Esophagus muscularis mucosa (tissue), 4 donors: ENCODE results near the gene POLRMT. TPM values are rescaled to one million over a fixed set of nuclear protein-coding genes. Genes with fewer than 3 reads are reported as not detected.

ENCODE experiments used
- DNase-seq: peaks from one replicate; pipeline ENCODE4 v3.0.0-alpha.2; 2017; ENCODE audit errors: extremely low spot score
- H3K27ac ChIP-seq, 4 donors: fragments of 200-600 bp; sonication (generic); replicated peaks in 1 of 4; 1 replicate in 3 of 4; 2 replicates in 1 of 4; pipeline ENCODE4 v1.5.1; 2016 to 2019; ENCODE audit warnings: mild to moderate bottlenecking in 1 of 4
- H3K27me3 ChIP-seq, 4 donors: fragments of 200-600 bp; sonication (generic); one replicate each; pipeline versions ENCODE4 v1.5.1 to v1.6.0; 2016 to 2019
- H3K36me3 ChIP-seq, 4 donors: fragments of 200-600 bp; sonication (generic); one replicate each; pipeline ENCODE4 v1.5.1; 2016 to 2019
- H3K4me1 ChIP-seq, 4 donors: fragments of 200-600 bp; sonication (generic); one replicate each; pipeline ENCODE4 v1.5.1; 2016 to 2019
- H3K4me3 ChIP-seq, 4 donors: fragments of 200-600 bp; sonication (generic); 1 replicate in 2 of 4; 2 replicates in 2 of 4; pipeline ENCODE4 v1.5.1; 2016 to 2019; ENCODE audit warnings: mild to moderate bottlenecking in 4 of 4, moderate library complexity in 1 of 4
- H3K9me3 ChIP-seq, 4 donors: fragments of 200-600 bp; sonication (generic); 1 replicate in 3 of 4; 2 replicates in 1 of 4; pipeline ENCODE4 v1.5.1; 2016 to 2019
- EP300 ChIP-seq: sonication (generic); formaldehyde crosslinking; IDR thresholded peaks from one replicate; pipeline ENCODE4 v1.6.1; 2017; ENCODE audit warnings: antibody characterized with exemption
- POLR2A ChIP-seq: fragments of 450-650 bp; IDR thresholded peaks from one replicate; pipeline ENCODE4 v1.6.1; 2017; ENCODE audit warnings: antibody characterized with exemption, moderate library complexity, mild to moderate bottlenecking, low read depth
- POLR2AphosphoS5 ChIP-seq, 2 donors: sonication (generic); formaldehyde crosslinking; IDR thresholded peaks; one replicate each; pipeline ENCODE4 v1.6.1; 2017; ENCODE audit warnings: antibody characterized with exemption in 2 of 2
- WGBS: methylation state at CpG from one replicate; pipeline ENCODE4 v1.1.5; 2018; 5-methylcytosine and 5-hydroxymethylcytosine counted together
- intact Hi-C: fragments of 100-400 bp; cut with DNase I; formaldehyde crosslinking; loops from one replicate; pipeline ENCODE4 v1.15.1; 2023
- total RNA-seq, 4 donors: library from RNA; depleted of rRNA; stranded (reverse); fragments of >200 nt; gene quantifications; one replicate each; pipeline versions ENCODE4 v1.1.0 to v1.2.1, GENCODE V29; 2016
- TF ChIP-seq, protein P1 (sequence below), 3 experiments: fragments of 200-600 bp in 2 of 3; fragments of 450-650 bp in 1 of 3; sonication (generic) in 2 of 3; IDR thresholded peaks; one replicate each; pipeline ENCODE4 v1.5.1; 2017 to 2019; ENCODE audit warnings: antibody characterized with exemption in 3 of 3, mild to moderate bottlenecking in 2 of 3, moderate library complexity in 1 of 3

The POLRMT gene
- total RNA-seq, 4 donors from 2014 or later = 20.8 to 40.7 (median 30.4) TPM

DNA sequence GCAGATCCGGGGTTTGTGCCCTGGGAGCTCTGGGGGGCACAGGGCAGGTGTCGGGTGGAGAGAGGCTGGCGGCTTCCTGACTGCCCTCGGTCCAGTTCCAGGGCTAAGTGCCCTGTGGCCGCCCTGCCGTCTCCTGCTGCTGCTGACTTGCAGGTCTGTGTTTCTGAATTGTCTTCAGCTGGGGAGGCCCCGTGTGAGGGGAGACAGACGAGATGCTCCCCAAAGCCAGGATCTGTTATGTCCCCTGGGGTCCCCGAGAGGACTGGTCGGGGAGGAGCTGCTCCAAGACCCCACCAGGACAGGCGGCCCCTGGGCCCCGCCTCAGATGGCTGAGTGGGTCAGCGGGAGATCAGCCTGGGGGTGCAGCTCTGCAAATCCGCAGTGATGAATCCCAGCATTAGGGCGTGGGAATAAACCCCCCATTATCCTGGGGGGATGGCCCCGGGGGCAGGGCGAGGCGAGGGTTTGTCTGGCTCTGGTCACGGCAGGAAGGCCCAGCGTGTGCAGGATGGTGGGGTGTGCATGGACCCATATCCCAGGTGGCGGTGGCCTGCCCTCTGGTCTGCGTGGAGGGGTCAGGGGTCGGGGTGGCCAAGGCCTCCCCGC lies 39.0 kb downstream of the POLRMT start:
- DNase-seq = no peak
- 74% methylated on average over 16 of the region's 24 CpGs for WGBS
- Histone ChIP-seq H3K27me3 (peaks cover 10 to 78% (median 20%) of the 10 kb centered on the region in 4 donors), H3K27ac (no peak overlapping the region), H3K9me3 (no peaks in the 10 kb centered on the region), H3K4me1 (peaks cover 8 to 20% (median 14%) of the 10 kb centered on the region in 4 donors), H3K4me3 (no peak overlapping the region), H3K36me3 (no peaks in the 10 kb centered on the region)
- TF ChIP-seq, protein P1, sequence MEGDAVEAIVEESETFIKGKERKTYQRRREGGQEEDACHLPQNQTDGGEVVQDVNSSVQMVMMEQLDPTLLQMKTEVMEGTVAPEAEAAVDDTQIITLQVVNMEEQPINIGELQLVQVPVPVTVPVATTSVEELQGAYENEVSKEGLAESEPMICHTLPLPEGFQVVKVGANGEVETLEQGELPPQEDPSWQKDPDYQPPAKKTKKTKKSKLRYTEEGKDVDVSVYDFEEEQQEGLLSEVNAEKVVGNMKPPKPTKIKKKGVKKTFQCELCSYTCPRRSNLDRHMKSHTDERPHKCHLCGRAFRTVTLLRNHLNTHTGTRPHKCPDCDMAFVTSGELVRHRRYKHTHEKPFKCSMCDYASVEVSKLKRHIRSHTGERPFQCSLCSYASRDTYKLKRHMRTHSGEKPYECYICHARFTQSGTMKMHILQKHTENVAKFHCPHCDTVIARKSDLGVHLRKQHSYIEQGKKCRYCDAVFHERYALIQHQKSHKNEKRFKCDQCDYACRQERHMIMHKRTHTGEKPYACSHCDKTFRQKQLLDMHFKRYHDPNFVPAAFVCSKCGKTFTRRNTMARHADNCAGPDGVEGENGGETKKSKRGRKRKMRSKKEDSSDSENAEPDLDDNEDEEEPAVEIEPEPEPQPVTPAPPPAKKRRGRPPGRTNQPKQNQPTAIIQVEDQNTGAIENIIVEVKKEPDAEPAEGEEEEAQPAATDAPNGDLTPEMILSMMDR (IDR thresholded peaks at IDR 0.05) = no peak
- TF ChIP-seq POLR2A (no peak), EP300 (no peak), POLR2AphosphoS5 (IDR thresholded peaks at IDR 0.05) (no peak)
- intact Hi-C loops = no loop called here

DNA sequence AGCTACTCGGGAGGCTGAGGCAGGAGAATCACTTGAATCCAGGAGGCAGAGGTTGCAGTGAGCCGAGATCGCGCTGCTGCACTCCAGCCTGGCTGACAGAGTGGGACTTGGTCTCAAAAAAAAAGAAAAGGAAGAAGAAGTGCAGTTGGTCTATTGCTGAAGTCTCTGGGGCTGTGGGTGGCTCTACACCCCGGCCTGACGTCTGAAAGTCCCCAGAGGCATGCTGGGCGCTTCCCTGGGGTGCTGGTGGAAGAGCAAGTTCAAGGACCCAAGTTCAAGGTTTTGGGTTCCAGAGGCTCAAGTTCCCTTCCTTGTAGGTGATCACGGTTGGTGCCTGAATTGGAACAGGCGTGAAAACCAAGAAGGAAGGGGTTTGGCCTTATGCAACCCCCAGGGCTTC lies 39.8 kb downstream of the POLRMT start:
- no peak overlapping the region for H3K4me3 ChIP-seq
- H3K36me3 ChIP-seq = no peaks in the 10 kb centered on the region
- H3K9me3 ChIP-seq = no peaks in the 10 kb centered on the region
- no peak for TF ChIP-seq POLR2AphosphoS5 (IDR thresholded peaks at IDR 0.05)
- TF ChIP-seq POLR2A = no peak
- TF ChIP-seq, protein P1 (IDR thresholded peaks at IDR 0.05) = no peak
- no peak for TF ChIP-seq EP300
- no peak overlapping the region for H3K27ac ChIP-seq
- peaks cover 12 to 87% (median 28%) of the 10 kb centered on the region in 4 donors for H3K27me3 ChIP-seq
- WGBS = 68% methylated on average over 9 of the region's 9 CpGs
- peaks cover 14 to 28% (median 21%) of the 10 kb centered on the region in 4 donors for H3K4me1 ChIP-seq
- intact Hi-C loops = no loop called here
- DNase-seq = no peak

DNA sequence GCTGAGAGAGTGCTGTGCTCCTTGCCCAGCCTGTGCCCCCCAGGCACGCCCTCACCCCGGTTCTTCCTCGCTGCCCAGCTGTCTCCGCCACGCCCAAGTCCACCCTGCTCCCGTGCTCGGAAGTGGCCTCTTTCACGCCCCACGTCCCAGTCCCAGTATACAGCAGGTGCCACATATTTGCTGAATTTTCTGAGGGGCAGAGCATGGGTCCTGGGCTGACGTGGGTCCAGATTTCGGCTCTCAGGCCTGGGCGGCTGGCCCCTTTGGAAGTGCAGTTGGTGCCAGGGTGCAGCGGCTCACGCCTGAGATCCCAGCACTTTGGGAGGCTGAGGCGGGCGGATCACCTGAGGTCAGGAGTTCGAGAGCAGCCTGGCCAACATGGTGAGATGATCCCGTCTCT lies 40.3 kb downstream of the POLRMT start:
- intact Hi-C loops = no loop called here
- Histone ChIP-seq H3K27ac (no peak overlapping the region), H3K36me3 (no peaks in the 10 kb centered on the region), H3K4me3 (no peak overlapping the region), H3K4me1 (peaks cover 19 to 33% (median 26%) of the 10 kb centered on the region in 4 donors), H3K9me3 (no peaks in the 10 kb centered on the region), H3K27me3 (peaks cover 12 to 92% (median 33%) of the 10 kb centered on the region in 4 donors)
- TF ChIP-seq POLR2AphosphoS5 (IDR thresholded peaks at IDR 0.05) (no peak), POLR2A (no peak), EP300 (no peak)
- 91% methylated on average over 12 of the region's 18 CpGs for WGBS
- no peak for DNase-seq

DNA sequence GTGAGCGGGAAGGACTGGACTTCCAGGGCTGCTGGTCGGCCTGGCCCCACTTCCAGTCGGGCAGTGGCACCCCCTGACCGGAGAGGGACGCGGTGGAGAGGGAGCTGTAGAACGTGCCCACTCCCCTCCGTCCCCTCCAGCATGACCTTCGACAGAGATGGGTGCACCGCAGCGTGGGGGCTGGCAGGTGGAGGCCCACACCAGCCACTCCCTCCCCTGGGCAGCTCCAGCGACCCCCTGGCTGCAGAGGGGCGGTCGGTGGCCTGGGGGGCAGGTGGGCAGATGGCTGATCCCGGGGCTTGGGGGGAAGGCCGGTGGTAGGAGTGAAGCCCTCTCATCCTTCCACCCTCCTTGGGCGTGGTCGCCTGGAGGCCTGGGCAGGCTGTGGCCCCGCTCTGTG lies 41.2 kb downstream of the POLRMT start:
- WGBS = no CpG with 5 or more reads among the region's 19 CpGs
- no peak for TF ChIP-seq POLR2A
- no peak for TF ChIP-seq EP300
- TF ChIP-seq, protein P1 (IDR thresholded peaks at IDR 0.05) = no peak
- no peak for TF ChIP-seq POLR2AphosphoS5 (IDR thresholded peaks at IDR 0.05)
- Histone ChIP-seq H3K4me1 (peaks cover 21 to 36% (median 29%) of the 10 kb centered on the region in 4 donors), H3K27ac (no peak overlapping the region), H3K36me3 (no peaks in the 10 kb centered on the region), H3K4me3 (no peak overlapping the region), H3K27me3 (peaks cover 12 to 93% (median 35%) of the 10 kb centered on the region in 4 donors), H3K9me3 (no peaks in the 10 kb centered on the region)
- intact Hi-C loops = no loop called here
- no peak for DNase-seq

DNA sequence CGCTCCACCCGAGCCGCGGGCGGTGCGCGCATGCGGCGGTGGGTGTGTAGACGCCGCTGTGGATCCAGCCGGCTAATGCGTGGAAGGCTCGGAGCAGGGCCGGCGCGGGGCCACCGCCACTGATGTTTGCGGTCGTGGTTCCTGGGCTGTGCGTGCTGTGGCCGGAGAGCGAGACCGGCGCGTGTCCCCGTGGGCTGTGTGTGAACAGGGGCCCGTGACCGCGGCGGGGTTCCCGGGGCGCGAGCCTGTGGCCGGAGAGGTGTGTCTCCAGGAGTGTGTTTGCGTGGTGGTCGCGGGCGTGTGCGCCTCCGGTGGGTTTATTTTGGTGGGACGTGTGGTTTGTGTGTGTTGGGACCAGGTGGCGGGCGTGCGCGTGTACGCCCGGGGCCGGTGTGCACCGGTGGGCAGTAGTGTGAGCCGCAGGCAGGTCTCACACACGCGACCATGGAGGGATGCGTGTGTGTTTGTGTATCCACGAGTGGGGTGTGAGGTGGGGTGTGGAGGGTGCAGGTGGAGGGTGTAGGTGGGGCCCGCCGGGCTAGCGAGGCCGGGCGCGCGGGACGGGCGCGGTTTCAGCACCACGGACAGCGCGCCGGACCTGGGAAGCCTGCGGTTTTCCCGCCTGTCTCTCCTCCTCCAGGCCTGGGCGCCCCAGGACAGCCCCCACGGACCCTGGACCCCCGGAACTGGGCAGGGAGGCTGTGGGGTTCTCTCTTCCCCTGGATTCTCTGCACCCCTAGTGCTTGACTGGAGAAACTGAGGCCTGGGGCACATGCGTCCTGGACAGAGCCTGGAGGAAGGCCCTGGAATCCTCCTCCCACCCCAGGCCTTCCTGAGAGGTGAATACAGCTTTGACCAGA lies 42.0 kb downstream of the POLRMT start:
- WGBS = 30% methylated on average over 47 of the region's 75 CpGs
- Histone ChIP-seq H3K27ac (no peak overlapping the region), H3K36me3 (no peaks in the 10 kb centered on the region), H3K4me3 (no peak overlapping the region), H3K4me1 (peaks cover 21 to 36% (median 29%) of the 10 kb centered on the region in 4 donors), H3K27me3 (peaks cover 12 to 93% (median 35%) of the 10 kb centered on the region in 4 donors), H3K9me3 (no peaks in the 10 kb centered on the region)
- DNase-seq = no peak
- TF ChIP-seq EP300 = no peak
- TF ChIP-seq POLR2AphosphoS5 (IDR thresholded peaks at IDR 0.05) = no peak
- TF ChIP-seq, protein P1 (IDR thresholded peaks at IDR 0.05) = no peak
- no peak for TF ChIP-seq POLR2A
- intact Hi-C loops = no loop called here
